GM12878 (cell line): Measurements from ENCODE around the gene SFSWAP. TPM values are rescaled to one million over a fixed set of nuclear protein-coding genes. Genes with fewer than 3 reads are reported as not detected.

Experiments used
- ATAC-seq: fragments of 200-7000 bp; cut with Tn5 transposase; 3 replicates; pipeline ENCODE4 v1.9.1; 2020; ENCODE audit warnings: mild to moderate bottlenecking, moderate library complexity
- BruUV-seq: library from RNA; stranded (reverse); fragments of 400-500 nt; replicated peaks from 2 replicates; lab custom pipeline; 2021; lab: Mats Ljungman, UMichigan
- CTCF ChIA-PET: fragments of 300-600 bp; sonication (Branson Sonifier 250); formaldehyde crosslinking; extraction: SDS; loops from one replicate; lab custom pipeline; 2021; ENCODE audit warnings: inconsistent platforms; lab: Yijun Ruan, JAX
- POLR2A ChIA-PET: fragments of 350-600 bp; formaldehyde crosslinking; extraction: SDS; loops from one replicate; lab custom pipeline; 2021; ENCODE audit warnings: inconsistent platforms; lab: Charles Lee
- RAD21 ChIA-PET: fragments of 300-600 bp; sonication (Branson Sonifier 250); formaldehyde crosslinking; loops from one replicate; lab custom pipeline; 2023; ENCODE audit warnings: antibody characterized with exemption; ENCODE audit not compliant: unreplicated experiment; lab: Charles Lee
- SMC1A ChIA-PET: fragments of 300-600 bp; sonication (Branson Sonifier 250); formaldehyde crosslinking; loops from one replicate; lab custom pipeline; 2023; ENCODE audit not compliant: unreplicated experiment, uncharacterized antibody; lab: Charles Lee
- DNase-seq: peaks from one replicate; pipeline ENCODE4 v3.0.0-alpha.2; 2011; ENCODE audit warnings: low read depth, low spot score
- FAIRE-seq: peaks from 3 replicates; lab custom pipeline; 2011; peaks lifted over from hg19 to GRCh38; lab: Jason Lieb, UNC
- H2AFZ ChIP-seq: 2 replicates; pipeline ENCODE4 v1.6.0; 2011; ENCODE audit warnings: low read depth, low read length, control low read depth; ENCODE audit not compliant: control insufficient read depth
- H3K27ac ChIP-seq: 2 replicates; pipeline ENCODE4 v1.5.1; 2011; ENCODE audit warnings: control low read depth; ENCODE audit not compliant: control insufficient read depth, insufficient read depth
- H3K27me3 ChIP-seq, 2 experiments: replicated peaks in 1 of 2; 2 replicates each; pipeline versions ENCODE4 v1.6.0 to v1.6.1; 2011; ENCODE audit warnings: low read length in 1 of 2; ENCODE audit not compliant: control insufficient read depth in 2 of 2, insufficient read depth in 2 of 2
- H3K36me3 ChIP-seq, 2 experiments: 2 replicates each; pipeline ENCODE4 v1.5.1; 2011; ENCODE audit warnings: low read length in 1 of 2; ENCODE audit not compliant: control insufficient read depth in 2 of 2, insufficient read depth in 2 of 2
- H3K4me1 ChIP-seq: 2 replicates; pipeline ENCODE4 v1.6.1; 2011; ENCODE audit warnings: mild to moderate bottlenecking, low read length, moderate library complexity, mixed read lengths; ENCODE audit not compliant: control insufficient read depth, insufficient read depth
- H3K4me2 ChIP-seq: 2 replicates; pipeline ENCODE4 v1.6.0; 2011; ENCODE audit warnings: control low read depth; ENCODE audit not compliant: control insufficient read depth, insufficient read depth
- H3K4me3 ChIP-seq: fragments of 200-600 bp; sonication (generic); 2 replicates; pipeline ENCODE4 v1.5.1; 2016
- H3K79me2 ChIP-seq: 2 replicates; pipeline ENCODE4 v1.6.0; 2011; ENCODE audit warnings: low read length; ENCODE audit not compliant: control insufficient read depth, insufficient read depth
- H3K9ac ChIP-seq: 2 replicates; pipeline ENCODE4 v1.8.0; 2011; ENCODE audit warnings: low read length, control low read depth, mixed read lengths; ENCODE audit not compliant: control insufficient read depth, insufficient read depth
- H3K9me3 ChIP-seq: replicated peaks from 3 replicates; pipeline ENCODE4 v1.5.1; 2011; ENCODE audit warnings: mild to moderate bottlenecking, low read length; ENCODE audit not compliant: control insufficient read depth, insufficient read depth
- H4K20me1 ChIP-seq: 2 replicates; pipeline ENCODE4 v1.6.0; 2011; ENCODE audit not compliant: control insufficient read depth, insufficient read depth
- BRCA1 ChIP-seq: IDR thresholded peaks from 2 replicates; pipeline ENCODE4 v1.6.1; 2011; ENCODE audit warnings: low read depth, low read length, improper control_type of control experiment
- CBX3 ChIP-seq: fragments of 200-600 bp; sonication (generic); IDR thresholded peaks from 2 replicates; pipeline ENCODE4 v1.6.1; 2016; ENCODE audit warnings: low read depth, borderline replicate concordance
- CHD2 ChIP-seq: IDR thresholded peaks from 2 replicates; pipeline ENCODE4 v1.6.1; 2011; ENCODE audit warnings: low read depth, low read length, improper control_type of control experiment, borderline replicate concordance
- DPF2 ChIP-seq: fragments of 450-650 bp; IDR thresholded peaks from 2 replicates; pipeline ENCODE4 v1.6.1; 2017; ENCODE audit warnings: mild to moderate bottlenecking
- E2F8 ChIP-seq: fragments of 450-650 bp; IDR thresholded peaks from 2 replicates; pipeline ENCODE4 v1.6.1; 2018; ENCODE audit warnings: mild to moderate bottlenecking, low read depth, moderate library complexity; ENCODE audit not compliant: partially characterized antibody
- FOS ChIP-seq: IDR thresholded peaks from 3 replicates; pipeline ENCODE4 v1.6.1; 2011; ENCODE audit warnings: borderline replicate concordance; ENCODE audit not compliant: insufficient read length; ENCODE audit errors: extremely low read depth
- GABPA ChIP-seq: IDR thresholded peaks from 2 replicates; pipeline ENCODE4 v1.6.1; 2014; ENCODE audit warnings: antibody characterized with exemption, low read depth, mild to moderate bottlenecking, inconsistent platforms
- HDAC2 ChIP-seq: fragments of 200-600 bp; sonication (generic); IDR thresholded peaks from 2 replicates; pipeline ENCODE4 v1.6.1; 2017
- IRF3 ChIP-seq: fragments of 450-650 bp; IDR thresholded peaks from 2 replicates; pipeline ENCODE4 v1.6.1; 2014; ENCODE audit warnings: mild to moderate bottlenecking
- PAX8 ChIP-seq: fragments of 450-650 bp; IDR thresholded peaks from 2 replicates; pipeline ENCODE4 v1.6.1; 2017; ENCODE audit warnings: mild to moderate bottlenecking, moderate library complexity
- PRDM15 ChIP-seq: fragments of 450-650 bp; formaldehyde crosslinking; IDR thresholded peaks from 2 replicates; pipeline ENCODE4 v1.4.0; 2020; ENCODE audit warnings: mild to moderate bottlenecking, moderate library complexity
- SP1 ChIP-seq: IDR thresholded peaks from one replicate; pipeline ENCODE4 v1.6.1; 2011; ENCODE audit warnings: low read depth, low read length
- TAF1 ChIP-seq: IDR thresholded peaks from 2 replicates; pipeline ENCODE4 v1.6.1; 2011; ENCODE audit warnings: mild to moderate bottlenecking, low read depth, low read length, borderline replicate concordance
- USF1 ChIP-seq: IDR thresholded peaks from 2 replicates; pipeline ENCODE4 v1.6.1; 2011; ENCODE audit warnings: borderline replicate concordance, low read depth, mild to moderate bottlenecking, moderate library complexity, mixed read lengths, low read length; ENCODE audit not compliant: insufficient read depth; ENCODE audit errors: extremely low read length
- WRNIP1 ChIP-seq: IDR thresholded peaks from 2 replicates; pipeline ENCODE4 v1.6.1; 2011; ENCODE audit warnings: low read depth, low read length, improper control_type of control experiment, borderline replicate concordance
- ZNF207 ChIP-seq: fragments of 450-650 bp; IDR thresholded peaks from 2 replicates; pipeline ENCODE4 v1.6.1; 2014; ENCODE audit warnings: antibody characterized with exemption, mild to moderate bottlenecking, borderline replicate concordance
- ZNF384 ChIP-seq: IDR thresholded peaks from 2 replicates; pipeline ENCODE4 v1.6.1; 2012; ENCODE audit warnings: low read depth, mild to moderate bottlenecking, low read length, improper control_type of control experiment, borderline replicate concordance
- ZNF622 ChIP-seq: fragments of 450-650 bp; IDR thresholded peaks from 2 replicates; pipeline ENCODE4 v1.6.1; 2017; ENCODE audit warnings: mild to moderate bottlenecking, inconsistent platforms
- whole genome bisulfite sequencing: methylation state at CpG from one replicate; pipeline ENCODE4 v1.1.6; 2016; ENCODE audit warnings: low lambda C conversion rate; ENCODE audit not compliant: insufficient replicate concordance, insufficient coverage; ENCODE audit errors: missing lambda C conversion rate; 5-methylcytosine and 5-hydroxymethylcytosine counted together
- in situ Hi-C: fragments of 300-500 bp; cut with MboI; formaldehyde crosslinking; loops from 9 replicates; pipeline ENCODE4 v1.14.3; 2018; ENCODE audit warnings: mixed read lengths
- intact Hi-C: fragments of 100-400 bp; cut with micrococcal nuclease; formaldehyde crosslinking; loops from one replicate; pipeline ENCODE4 v1.14.2; 2022; ENCODE audit not compliant: unreplicated experiment
- polyA plus RNA-seq, 11 experiments: library from polyadenylated mRNA; depleted of rRNA in 4 of 11; unstranded in 6 of 11; stranded (reverse) in 5 of 11; fragments of >200 nt; fragmentation: Nextera tagmentation in 4 of 11; fragmentation: Illumina TruSeq in 1 of 11; extraction: Ambion mirVana in 4 of 11; extraction: Trizol in 1 of 11; gene quantifications; 1 replicate in 1 of 11; 2 replicates in 10 of 11; pipeline versions ENCODE4 v1.2.1 to v1.2.3, GENCODE V29; 2011 to 2016; ENCODE audit warnings: inconsistent platforms in 2 of 11, missing spikeins in 2 of 11, low read depth in 1 of 11
- total RNA-seq, 4 experiments: library from RNA; depleted of rRNA in 3 of 4; stranded (reverse); fragments of >200 nt in 3 of 4; fragmentation: Illumina TruSeq in 1 of 4; extraction: Trizol in 1 of 4; gene quantifications; 2 replicates each; pipeline versions ENCODE4 v1.2.1 to v1.2.3, GENCODE V29; 2013 to 2021

SFSWAP gene
- total and polyA plus RNA-seq, 10 of the 15 experiments (the other 5 are each of a cell fraction or from before 2014, with no cell fraction given), result 1.8 to 48.6 (median 25.0) TPM

GRCh38 chr12:131751335-131751734 is 40.4 kb downstream of the SFSWAP start:
- H3K27ac ChIP-seq, result no peak overlapping the region
- ATAC-seq (no peak), FAIRE-seq (no peak), DNase-seq (no peak)
- H3K79me2 ChIP-seq, result no peaks in the 10 kb centered on the region
- intact Hi-C loops, result no loop called here
- H3K9ac ChIP-seq, result no peak overlapping the region
- no peak overlapping the region for H3K4me3 ChIP-seq
- no peaks in the 10 kb centered on the region for H4K20me1 ChIP-seq
- no TSS peak for BruUV-seq
- peaks cover 20 to 22% of the 10 kb centered on the region in 2 experiments for H3K36me3 ChIP-seq
- ChIA-PET SMC1A (no interaction called here), POLR2A (no interaction called here), CTCF (no interaction called here), RAD21 (no interaction called here)
- no peaks in the 10 kb centered on the region for H3K27me3 ChIP-seq
- 100% methylated on average over 7 of the region's 7 CpGs for WGBS
- no peak overlapping the region for H3K4me2 ChIP-seq
- H3K9me3 ChIP-seq, result no peaks in the 10 kb centered on the region; the same call in 2 of the 3 replicates
- in situ Hi-C loops, result no loop called here
- H3K4me1 ChIP-seq, result no peaks in the 10 kb centered on the region
- H2AFZ ChIP-seq, result no peak overlapping the region
- no peak for TF ChIP-seq PRDM15
- TF ChIP-seq WRNIP1, result no peak
- no peak for TF ChIP-seq DPF2
- TF ChIP-seq IRF3, result no peak
- no peak for TF ChIP-seq E2F8
- TF ChIP-seq ZNF622, result no peak
- TF ChIP-seq HDAC2, result no peak
- TF ChIP-seq CBX3, result no peak
- TF ChIP-seq ZNF384, result no peak
- TF ChIP-seq GABPA, result no peak
- no peak for TF ChIP-seq USF1
- no peak for TF ChIP-seq CHD2
- no peak for TF ChIP-seq SP1
- TF ChIP-seq BRCA1, result no peak
- no peak for TF ChIP-seq PAX8
- TF ChIP-seq ZNF207, result no peak
- no peak for TF ChIP-seq TAF1
- no peak for TF ChIP-seq FOS
